A673 (cell line): Measurements from ENCODE around the gene PTH1R. TPM values are rescaled to one million over a fixed set of nuclear protein-coding genes. Genes with fewer than 3 reads are reported as not detected.

Source experiments
- BruUV-seq: library from RNA; stranded (reverse); fragments of 400-500 nt; replicated peaks from 2 replicates; lab custom pipeline; 2021; lab: Mats Ljungman, UMichigan
- CTCF ChIA-PET: fragments of 300-600 bp; sonication (Branson Sonifier 250); formaldehyde crosslinking; loops from one replicate; lab custom pipeline; 2022; ENCODE audit warnings: antibody characterized with exemption; lab: Charles Lee
- POLR2A ChIA-PET: fragments of 300-600 bp; sonication (Branson Sonifier 250); formaldehyde crosslinking; loops from one replicate; lab custom pipeline; 2022; ENCODE audit warnings: antibody characterized with exemption; ENCODE audit not compliant: low non-redundant PET; lab: Charles Lee
- DNase-seq: peaks from one replicate; pipeline ENCODE4 v3.0.0-alpha.2; 2015; ENCODE audit warnings: low spot score
- H3K27ac ChIP-seq: fragments of 200-600 bp; sonication (generic); 2 replicates; pipeline ENCODE4 v1.5.1; 2016; ENCODE audit warnings: mixed run types, low read depth, mild to moderate bottlenecking, mixed read lengths, antibody characterized with exemption, low read length; ENCODE audit not compliant: poor library complexity, severe bottlenecking
- H3K27me3 ChIP-seq: fragments of 200-600 bp; sonication (generic); replicated peaks from 2 replicates; pipeline ENCODE4 v1.6.1; 2017; ENCODE audit warnings: mixed run types, low read depth, mild to moderate bottlenecking, mixed read lengths, antibody characterized with exemption, low read length; ENCODE audit not compliant: insufficient read depth, poor library complexity
- H3K36me3 ChIP-seq: fragments of 200-600 bp; sonication (generic); 2 replicates; pipeline ENCODE4 v1.6.1; 2016; ENCODE audit warnings: mixed run types, mild to moderate bottlenecking, mixed read lengths, antibody characterized with exemption, low read length; ENCODE audit not compliant: insufficient read depth, poor library complexity, severe bottlenecking
- H3K4me1 ChIP-seq: fragments of 200-600 bp; sonication (generic); 2 replicates; pipeline ENCODE4 v1.6.1; 2017; ENCODE audit warnings: mixed run types, mild to moderate bottlenecking, mixed read lengths, antibody characterized with exemption, low read length; ENCODE audit not compliant: insufficient read depth, poor library complexity, severe bottlenecking
- H3K4me3 ChIP-seq: fragments of 200-600 bp; sonication (generic); 2 replicates; pipeline ENCODE4 v1.5.1; 2016; ENCODE audit warnings: low read depth, mixed run types, mild to moderate bottlenecking, mixed read lengths, low read length; ENCODE audit not compliant: poor library complexity, severe bottlenecking
- H3K9me3 ChIP-seq: fragments of 200-600 bp; sonication (generic); 2 replicates; pipeline ENCODE4 v1.6.1; 2016; ENCODE audit warnings: mixed run types, low read depth, mild to moderate bottlenecking, mixed read lengths, antibody characterized with exemption, low read length; ENCODE audit not compliant: poor library complexity, severe bottlenecking
- EZH2 ChIP-seq: fragments of 200-600 bp; sonication (generic); IDR thresholded peaks from 2 replicates; pipeline ENCODE4 v1.6.1; 2017; ENCODE audit warnings: borderline replicate concordance, low read depth, mild to moderate bottlenecking, mixed read lengths, antibody characterized with exemption, low read length; ENCODE audit not compliant: poor library complexity, severe bottlenecking
- intact Hi-C: fragments of 100-400 bp; cut with micrococcal nuclease; formaldehyde crosslinking; loops from one replicate; pipeline ENCODE4 v1.10.0; 2022; ENCODE audit not compliant: unreplicated experiment
- total RNA-seq: library from RNA; stranded (reverse); gene quantifications from 2 replicates; pipeline ENCODE4 v1.2.3, GENCODE V29; 2021
- TF ChIP-seq, protein P1 (sequence below): fragments of 300-800, 200-600 bp; sonication (generic); conservative IDR thresholded peaks from 2 replicates; pipeline ENCODE4 v1.5.1; 2017; ENCODE audit warnings: low read depth, mild to moderate bottlenecking, antibody characterized with exemption, low read length, moderate library complexity, mixed read lengths

Gene PTH1R
- total RNA-seq, 1 experiment from 2014 or later = 1.2 TPM

DNA sequence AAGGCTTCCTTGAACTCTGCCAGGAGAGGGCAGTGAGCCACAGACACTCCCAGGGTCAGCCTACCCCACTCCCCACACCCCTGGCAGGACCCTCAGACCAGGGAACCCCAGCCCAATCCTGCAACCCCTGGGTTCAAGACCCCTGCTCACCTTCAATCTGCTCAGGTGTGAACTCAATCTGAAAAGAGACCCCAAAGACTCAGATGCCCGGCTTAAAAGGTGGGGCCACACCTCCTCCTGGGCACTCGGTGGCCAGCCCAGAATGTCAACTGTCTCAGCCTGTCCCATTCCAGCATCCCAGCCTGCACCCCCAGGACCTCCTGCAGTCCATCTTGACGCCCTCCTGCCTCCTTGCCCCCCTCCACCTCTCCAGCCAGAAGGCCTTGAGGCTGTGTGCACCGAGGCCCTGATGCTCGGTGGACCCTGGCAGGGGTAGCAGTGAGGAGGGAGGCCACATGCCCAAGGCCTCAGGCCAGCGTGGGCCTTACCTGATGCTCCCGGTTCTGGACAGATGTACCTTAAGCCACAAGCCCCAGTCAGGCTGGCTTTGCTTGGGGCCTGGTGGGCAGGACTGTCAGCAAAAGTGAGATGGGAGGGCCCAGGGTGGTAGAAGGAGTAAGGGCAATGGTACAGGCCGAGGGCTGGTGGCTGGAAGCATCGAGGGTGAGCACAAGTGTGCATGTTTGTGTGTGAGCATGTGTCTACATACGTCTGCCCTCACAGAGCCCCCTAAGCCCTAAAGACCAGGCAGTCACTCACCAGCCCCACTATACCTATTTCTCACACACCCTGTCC is 16.5 kb upstream of the PTH1R start:
- TF ChIP-seq EZH2 = no peak
- TF ChIP-seq, protein P1, sequence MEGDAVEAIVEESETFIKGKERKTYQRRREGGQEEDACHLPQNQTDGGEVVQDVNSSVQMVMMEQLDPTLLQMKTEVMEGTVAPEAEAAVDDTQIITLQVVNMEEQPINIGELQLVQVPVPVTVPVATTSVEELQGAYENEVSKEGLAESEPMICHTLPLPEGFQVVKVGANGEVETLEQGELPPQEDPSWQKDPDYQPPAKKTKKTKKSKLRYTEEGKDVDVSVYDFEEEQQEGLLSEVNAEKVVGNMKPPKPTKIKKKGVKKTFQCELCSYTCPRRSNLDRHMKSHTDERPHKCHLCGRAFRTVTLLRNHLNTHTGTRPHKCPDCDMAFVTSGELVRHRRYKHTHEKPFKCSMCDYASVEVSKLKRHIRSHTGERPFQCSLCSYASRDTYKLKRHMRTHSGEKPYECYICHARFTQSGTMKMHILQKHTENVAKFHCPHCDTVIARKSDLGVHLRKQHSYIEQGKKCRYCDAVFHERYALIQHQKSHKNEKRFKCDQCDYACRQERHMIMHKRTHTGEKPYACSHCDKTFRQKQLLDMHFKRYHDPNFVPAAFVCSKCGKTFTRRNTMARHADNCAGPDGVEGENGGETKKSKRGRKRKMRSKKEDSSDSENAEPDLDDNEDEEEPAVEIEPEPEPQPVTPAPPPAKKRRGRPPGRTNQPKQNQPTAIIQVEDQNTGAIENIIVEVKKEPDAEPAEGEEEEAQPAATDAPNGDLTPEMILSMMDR = no peak
- Histone ChIP-seq H3K4me1 (no peaks in the 10 kb centered on the region), H3K27ac (no peak overlapping the region), H3K9me3 (no peaks in the 10 kb centered on the region), H3K36me3 (no peaks in the 10 kb centered on the region), H3K27me3 (no peaks in the 10 kb centered on the region), H3K4me3 (no peak overlapping the region)
- CTCF ChIA-PET = no interaction called here
- DNase-seq = no peak
- POLR2A ChIA-PET = no interaction called here
- BruUV-seq = no TSS peak
- intact Hi-C loops = no loop called here

DNA sequence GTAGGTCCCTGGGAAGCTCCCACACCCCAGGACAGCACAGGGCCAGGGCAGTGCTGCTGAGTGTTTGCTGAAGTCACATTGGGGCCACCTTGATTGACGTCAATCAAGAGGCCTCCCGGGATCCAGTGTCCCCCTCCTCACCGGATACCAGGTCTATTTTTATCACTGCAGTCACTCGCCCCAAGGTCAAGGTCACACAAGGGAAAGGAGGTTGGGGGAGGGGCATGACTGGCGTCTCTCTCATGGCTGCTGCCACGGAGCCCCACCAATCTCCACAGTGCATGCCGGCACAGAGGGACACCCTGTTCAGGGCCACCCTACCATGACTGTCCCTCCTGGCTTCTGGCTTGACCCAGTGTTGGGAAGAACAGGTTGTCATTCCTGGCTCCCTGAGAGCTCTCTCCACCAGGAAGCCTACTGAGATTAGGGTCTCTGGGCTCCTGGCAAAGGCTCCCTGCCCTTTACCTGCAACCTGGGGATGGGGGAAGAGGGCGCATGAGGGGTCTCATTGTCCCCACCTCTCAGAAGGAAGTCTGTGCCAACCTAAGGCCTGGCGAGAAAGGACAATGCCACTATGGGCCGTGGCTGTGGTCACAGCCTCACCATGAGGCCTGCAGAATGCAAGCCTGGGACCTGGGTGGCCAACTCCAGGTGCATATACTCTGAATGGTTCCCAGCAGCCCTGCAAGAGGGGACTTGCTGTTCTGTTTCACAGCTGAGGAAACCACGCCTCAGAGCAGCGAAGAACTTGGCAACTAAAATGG is 15.7 kb upstream of the PTH1R start:
- Histone ChIP-seq H3K4me3 (no peak overlapping the region), H3K36me3 (no peaks in the 10 kb centered on the region), H3K27me3 (no peaks in the 10 kb centered on the region), H3K4me1 (no peaks in the 10 kb centered on the region), H3K27ac (no peak overlapping the region), H3K9me3 (no peaks in the 10 kb centered on the region)
- ChIA-PET POLR2A (no interaction called here), CTCF (no interaction called here)
- BruUV-seq = no TSS peak
- DNase-seq = no peak
- TF ChIP-seq EZH2 = no peak
- TF ChIP-seq, protein P1 = no peak
- intact Hi-C loops = no loop called here

DNA sequence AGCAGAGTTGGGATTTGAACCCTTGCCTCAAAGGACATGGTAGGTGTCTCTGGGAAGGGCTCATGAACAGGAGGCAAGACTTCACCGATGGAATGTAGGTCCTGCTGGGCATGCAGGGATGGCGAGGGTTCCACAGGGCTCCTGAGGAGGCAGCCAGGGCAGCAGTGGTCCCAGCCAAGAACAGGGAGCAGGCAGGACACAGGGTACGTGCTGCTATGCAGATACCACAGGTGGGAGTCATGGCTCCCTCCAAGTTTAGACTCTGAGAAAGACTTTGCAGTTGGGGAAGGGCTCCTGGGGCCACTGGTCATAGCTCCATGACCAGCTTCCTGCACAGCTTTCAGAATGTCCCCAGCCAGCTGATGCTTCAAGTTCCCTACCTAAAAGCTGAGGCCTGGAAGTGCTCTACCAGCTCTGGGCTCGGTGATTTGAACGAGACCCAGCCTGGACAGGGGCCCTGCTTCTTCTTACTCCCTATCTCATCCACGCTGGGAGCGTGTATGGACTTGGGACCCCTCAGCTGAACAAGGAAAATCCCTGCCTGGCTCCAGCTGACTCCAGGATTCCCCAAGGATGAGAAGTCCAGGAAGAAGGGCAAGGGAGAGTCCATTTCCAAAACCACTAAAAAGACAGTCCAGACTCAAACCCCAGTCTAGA is 15.0 kb upstream of the PTH1R start:
- Histone ChIP-seq H3K4me3 (no peak overlapping the region), H3K9me3 (no peaks in the 10 kb centered on the region), H3K4me1 (no peaks in the 10 kb centered on the region), H3K27ac (no peak overlapping the region), H3K36me3 (no peaks in the 10 kb centered on the region), H3K27me3 (no peaks in the 10 kb centered on the region)
- intact Hi-C loops = no loop called here
- BruUV-seq = no TSS peak
- DNase-seq = no peak
- TF ChIP-seq, protein P1 = no peak
- CTCF ChIA-PET = no interaction called here
- POLR2A ChIA-PET = no interaction called here
